ACC112 (cell line): ENCODE data around the gene TMEM202.
A peak's percentile ranks its signal among the peaks of the same experiment; 100 is the strongest.
"Not testable (repeated sequence)": the region's sequence is repeated elsewhere in the genome, so short reads cannot be mapped to it uniquely, and the experiment has no call there.

ENCODE experiments used
- H2AFZ ChIP-seq: fragments of 200-600 bp; sonication (generic); one replicate; pipeline ENCODE4 v1.6.0; 2017; ENCODE audit warnings: antibody characterized with exemption, low read length; ENCODE audit not compliant: unreplicated experiment
- H3K27ac ChIP-seq: fragments of 200-600 bp; sonication (generic); 2 replicates; pipeline ENCODE4 v1.5.1; 2014; ENCODE audit warnings: low read depth, mild to moderate bottlenecking, antibody characterized with exemption, low read length, moderate library complexity
- H3K27me3 ChIP-seq: fragments of 200-600 bp; sonication (generic); 2 replicates; pipeline ENCODE4 v1.6.1; 2014; ENCODE audit warnings: mild to moderate bottlenecking, antibody characterized with exemption, low read length, moderate library complexity, mixed read lengths; ENCODE audit not compliant: insufficient read depth
- H3K36me3 ChIP-seq: fragments of 200-600 bp; sonication (generic); 2 replicates; pipeline ENCODE4 v1.6.1; 2016; ENCODE audit warnings: mild to moderate bottlenecking, antibody characterized with exemption, low read length, moderate library complexity, mixed read lengths; ENCODE audit not compliant: insufficient read depth
- H3K4me1 ChIP-seq: fragments of 200-600 bp; sonication (generic); one replicate; pipeline ENCODE4 v1.6.1; 2016; ENCODE audit warnings: low read length, mixed read lengths; ENCODE audit not compliant: insufficient read depth, unreplicated experiment, control insufficient read depth
- H3K4me3 ChIP-seq: fragments of 200-600 bp; sonication (generic); 2 replicates; pipeline ENCODE4 v1.5.1; 2014; ENCODE audit warnings: mild to moderate bottlenecking, low read depth, low read length
- H3K79me2 ChIP-seq: fragments of 200-600 bp; sonication (generic); one replicate; pipeline ENCODE4 v1.6.0; 2016; ENCODE audit warnings: low read length; ENCODE audit not compliant: control insufficient read depth, unreplicated experiment, insufficient read depth

TMEM202 gene

GRCh38 chr15:72372361-72372760 lies 25.7 kb upstream of the TMEM202 start:
- H3K36me3 ChIP-seq: peaks cover 12% of the 10 kb centered on the region; the same call in 1 of the 2 replicates
- no peaks in the 10 kb centered on the region for H3K27me3 ChIP-seq
- H2AFZ ChIP-seq: no peak overlapping the region
- H3K27ac ChIP-seq: no peak overlapping the region
- H3K4me1 ChIP-seq: peaks cover 13% of the 10 kb centered on the region
- H3K4me3 ChIP-seq: no peak overlapping the region
- H3K79me2 ChIP-seq: peaks cover 56% of the 10 kb centered on the region

GRCh38 chr15:72375501-72375845 lies 22.6 kb upstream of the TMEM202 start:
- Histone ChIP-seq H3K36me3 (no peaks in the 10 kb centered on the region), H3K27me3 (no peaks in the 10 kb centered on the region), H2AFZ (peak overlapping the region; percentile 96), H3K79me2 (peaks cover 37% of the 10 kb centered on the region), H3K4me3 (peak overlapping the region; percentile 86), H3K4me1 (peaks cover 9% of the 10 kb centered on the region), H3K27ac (peak overlapping the region; percentile 68)

GRCh38 chr15:72375846-72376581 lies 22.1 kb upstream of the TMEM202 start, which contains the start of gene HEXA:
Gene HEXA (minus strand): TSS chr15:72376014. CDS start chr15:72375972, 42 bp downstream.
- peaks cover 9% of the 10 kb centered on the region for H3K4me1 ChIP-seq
- H3K27ac ChIP-seq: peak within 1 kb of the TSS; percentile 68
- no peaks in the 10 kb centered on the region for H3K36me3 ChIP-seq
- H2AFZ ChIP-seq: peak within 1 kb of the TSS; percentile 96
- peaks cover 37% of the 10 kb centered on the region for H3K79me2 ChIP-seq
- H3K27me3 ChIP-seq: peaks cover 2% of the 10 kb centered on the region; the same call in 1 of the 2 replicates
- peak within 1 kb of the TSS; percentile 86 for H3K4me3 ChIP-seq

- H3K36me3 ChIP-seq: no peaks in the 10 kb centered on the region
- peaks cover 32% of the 10 kb centered on the region for H3K79me2 ChIP-seq
- no peak overlapping the region for H3K4me3 ChIP-seq
Measured at GRCh38 chr15:72377331-72377730, 20.8 kb upstream of the TMEM202 start.

GRCh38 chr15:72379106-72379505 lies 19.0 kb upstream of the TMEM202 start:
- not testable (repeated sequence) for H3K4me3 ChIP-seq, H3K4me1 ChIP-seq, H3K36me3 ChIP-seq, H2AFZ ChIP-seq, H3K27ac ChIP-seq
- Histone ChIP-seq H3K79me2 (peaks cover 18% of the 10 kb centered on the region), H3K27me3 (peaks cover 15% of the 10 kb centered on the region)

More at GRCh38 chr15:72377331-72377730, 20.8 kb upstream of the TMEM202 start:
- H2AFZ ChIP-seq: no peak overlapping the region
- H3K27me3 ChIP-seq: peaks cover 4% of the 10 kb centered on the region; the same call in 1 of the 2 replicates
- no peak overlapping the region for H3K27ac ChIP-seq
- H3K4me1 ChIP-seq: peaks cover 9% of the 10 kb centered on the region

GRCh38 chr15:72379856-72380430 lies 18.2 kb upstream of the TMEM202 start:
- peaks cover 11% of the 10 kb centered on the region for H3K79me2 ChIP-seq
- H3K36me3 ChIP-seq: no peaks in the 10 kb centered on the region
- H3K27ac ChIP-seq: no peak overlapping the region
- no peak overlapping the region for H2AFZ ChIP-seq
- peaks cover 23% of the 10 kb centered on the region for H3K27me3 ChIP-seq
- H3K4me3 ChIP-seq: no peak overlapping the region
- peaks cover 5% of the 10 kb centered on the region for H3K4me1 ChIP-seq

GRCh38 chr15:72380743-72381142 lies 17.4 kb upstream of the TMEM202 start:
- Histone ChIP-seq H3K79me2 (peaks cover 3% of the 10 kb centered on the region), H3K27ac (no peak overlapping the region), H3K27me3 (peaks cover 28% of the 10 kb centered on the region), H3K4me1 (peaks cover 5% of the 10 kb centered on the region), H3K36me3 (no peaks in the 10 kb centered on the region), H3K4me3 (no peak overlapping the region), H2AFZ (no peak overlapping the region)

GRCh38 chr15:72382146-72382545 lies 16.0 kb upstream of the TMEM202 start:
- peaks cover 28% of the 10 kb centered on the region for H3K27me3 ChIP-seq
- no peaks in the 10 kb centered on the region for H3K36me3 ChIP-seq
- no peak overlapping the region for H2AFZ ChIP-seq
- no peak overlapping the region for H3K27ac ChIP-seq
- no peaks in the 10 kb centered on the region for H3K79me2 ChIP-seq
- H3K4me3 ChIP-seq: no peak overlapping the region
- no peaks in the 10 kb centered on the region for H3K4me1 ChIP-seq

- H3K27ac ChIP-seq: no peak overlapping the region
Measured at GRCh38 chr15:72387741-72388140, 10.4 kb upstream of the TMEM202 start.

GRCh38 chr15:72389231-72389630 lies 8.9 kb upstream of the TMEM202 start:
- Histone ChIP-seq H2AFZ (no peak overlapping the region), H3K79me2 (no peaks in the 10 kb centered on the region), H3K27me3 (peaks cover 22% of the 10 kb centered on the region), H3K4me3 (no peak overlapping the region), H3K27ac (no peak overlapping the region), H3K36me3 (no peaks in the 10 kb centered on the region), H3K4me1 (no peaks in the 10 kb centered on the region)

More at GRCh38 chr15:72387741-72388140, 10.4 kb upstream of the TMEM202 start:
- peaks cover 35% of the 10 kb centered on the region for H3K27me3 ChIP-seq
- no peaks in the 10 kb centered on the region for H3K36me3 ChIP-seq
- no peaks in the 10 kb centered on the region for H3K4me1 ChIP-seq
- no peaks in the 10 kb centered on the region for H3K79me2 ChIP-seq
- no peak overlapping the region for H3K4me3 ChIP-seq
- H2AFZ ChIP-seq: peak overlapping the region; percentile 34

GRCh38 chr15:72396331-72396730 lies 1.8 kb upstream of the TMEM202 start:
- H3K4me3 ChIP-seq, H3K27me3 ChIP-seq, H3K4me1 ChIP-seq, H3K27ac ChIP-seq, H3K36me3 ChIP-seq, H3K79me2 ChIP-seq, H2AFZ ChIP-seq: not testable (repeated sequence)
